Stimulated activated CD4-positive, alpha-beta T cell treated with anti-CD3 and anti-CD28 coated beads, TNF-alpha, amount 100 ng/mL, for 4 hours (primary cell): Measurements from ENCODE around the gene CRIM1.

Experiments
- DNase-seq, 3 experiments: peaks; one replicate each; pipeline ENCODE4 v3.0.0-alpha.2; 2020; ENCODE audit warnings: low read depth in 3 of 3

Gene CRIM1

DNA sequence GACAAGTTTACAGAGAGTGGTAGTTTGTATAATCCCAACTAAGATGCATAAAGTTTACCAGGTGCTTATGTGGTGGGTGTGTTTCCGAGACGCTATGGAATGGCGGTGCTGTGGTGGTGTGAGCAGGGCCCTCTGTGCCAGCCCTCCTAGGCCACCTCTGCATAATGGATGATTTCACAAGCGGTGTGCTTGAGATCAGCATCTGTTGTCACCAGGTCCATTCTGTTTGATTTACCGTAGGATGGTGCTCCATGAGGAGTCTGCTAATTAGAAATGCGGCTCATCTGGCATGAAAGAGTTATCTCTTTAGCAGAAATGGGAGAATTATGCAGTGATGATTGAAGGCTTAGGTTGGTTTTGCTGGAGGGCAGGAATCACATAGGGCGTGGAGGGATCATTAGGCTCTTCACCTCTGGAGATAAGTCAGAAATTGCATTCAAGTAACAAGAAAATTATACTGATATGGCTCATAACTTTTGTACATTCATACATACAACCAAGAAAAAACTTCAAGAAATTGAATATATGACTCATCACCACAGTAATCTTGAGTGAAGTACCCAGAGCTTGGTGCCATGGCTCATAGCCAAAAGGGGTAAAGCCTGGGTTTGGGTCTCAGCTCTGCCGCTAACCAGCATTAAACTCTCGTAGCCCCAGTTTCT, 41.4 kb downstream of the CRIM1 start:
- DNase-seq: no peak

- no peak for DNase-seq
Measured at GRCh38 chr2:36397728-36398413, 42.3 kb downstream of the CRIM1 start.

DNA sequence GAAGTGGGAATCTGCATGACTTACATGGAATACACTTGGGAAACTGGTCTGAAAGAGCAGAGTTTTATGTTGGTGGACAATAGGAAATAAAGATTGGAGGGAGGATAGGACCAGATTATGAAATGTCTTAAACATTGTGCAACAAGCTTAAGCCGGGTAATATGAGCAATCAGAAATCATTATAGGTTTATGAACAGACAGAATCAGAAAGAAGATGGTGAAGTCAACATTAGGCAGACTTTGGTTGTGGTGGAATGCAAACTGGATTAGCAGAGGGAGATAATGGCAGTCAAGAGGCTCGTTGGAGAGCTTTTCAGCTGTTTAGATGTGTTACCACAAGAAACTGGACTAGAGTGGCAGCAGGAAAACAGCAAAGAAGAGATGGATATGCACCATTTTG, 43.5 kb downstream of the CRIM1 start:
- no peak for DNase-seq

- DNase-seq: no peak
Measured at GRCh38 chr2:36403675-36404230, 48.2 kb downstream of the CRIM1 start.

GRCh38 chr2:36404318-36404717, 48.7 kb downstream of the CRIM1 start:
- DNase-seq: no peak

DNA sequence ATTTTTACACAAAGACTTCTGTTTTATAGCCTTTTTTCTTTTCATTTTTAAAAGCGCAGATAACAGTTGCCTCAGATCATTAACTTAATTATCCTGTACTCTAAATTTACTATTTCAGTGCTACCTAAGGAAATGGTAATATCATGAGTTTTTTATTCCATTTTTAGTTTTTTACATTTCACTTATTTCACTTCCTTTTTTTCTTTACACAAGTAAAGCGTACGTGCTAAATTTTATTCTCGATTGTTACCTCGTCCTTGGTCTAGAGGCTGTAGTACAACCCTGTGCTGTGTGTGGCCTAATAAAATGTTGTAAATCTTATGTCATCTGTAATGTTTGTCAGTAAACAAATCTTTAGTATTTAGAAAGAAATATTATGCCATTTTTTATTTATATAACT, 49.2 kb downstream of the CRIM1 start:
- no peak for DNase-seq

- no peak for DNase-seq
Measured at GRCh38 chr2:36405183-36405582, 49.6 kb downstream of the CRIM1 start.

- DNase-seq: no peak
Measured at GRCh38 chr2:36406296-36406695, 50.7 kb downstream of the CRIM1 start.

- DNase-seq: no peak
Measured at GRCh38 chr2:36407413-36407812, 51.8 kb downstream of the CRIM1 start.

DNA sequence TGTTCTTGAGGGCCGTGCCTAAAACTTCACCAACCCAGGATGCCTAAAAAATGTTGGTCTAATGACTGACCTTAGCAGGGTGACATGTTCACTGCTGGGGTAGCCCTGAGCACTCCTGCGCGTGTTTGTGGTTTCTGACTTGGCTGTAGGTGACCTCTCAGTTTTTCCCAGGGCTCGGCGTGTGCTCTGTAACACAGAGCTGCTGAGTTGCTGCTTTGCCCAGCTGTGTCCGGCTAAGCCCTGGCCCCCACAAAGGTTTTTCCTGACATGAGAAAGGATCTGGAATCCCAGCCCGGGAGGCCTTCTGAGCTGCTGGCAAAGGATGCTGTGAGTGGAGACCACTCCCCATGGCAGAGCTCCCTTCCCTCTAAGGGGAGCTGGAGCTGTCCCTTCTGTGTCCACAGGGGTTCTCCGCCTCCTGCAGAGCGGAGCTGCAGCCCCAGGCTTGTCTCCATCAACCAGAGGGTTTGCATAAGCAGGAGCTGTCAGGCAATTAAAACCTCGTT, 52.7 kb downstream of the CRIM1 start:
- DNase-seq: no peak

GRCh38 chr2:36409335-36409734, 53.8 kb downstream of the CRIM1 start:
- no peak for DNase-seq

- DNase-seq: no peak
Measured at GRCh38 chr2:36409935-36410334, 54.4 kb downstream of the CRIM1 start.

- no peak for DNase-seq
Measured at GRCh38 chr2:36410681-36411080, 55.1 kb downstream of the CRIM1 start.

- no peak for DNase-seq
Measured at GRCh38 chr2:36411962-36412444, 56.4 kb downstream of the CRIM1 start.

- no peak for DNase-seq
Measured at GRCh38 chr2:36413218-36413617, 57.6 kb downstream of the CRIM1 start.

GRCh38 chr2:36414307-36414706, 58.7 kb downstream of the CRIM1 start:
- no peak for DNase-seq

GRCh38 chr2:36415381-36416022, 59.9 kb downstream of the CRIM1 start:
- no peak for DNase-seq

DNA sequence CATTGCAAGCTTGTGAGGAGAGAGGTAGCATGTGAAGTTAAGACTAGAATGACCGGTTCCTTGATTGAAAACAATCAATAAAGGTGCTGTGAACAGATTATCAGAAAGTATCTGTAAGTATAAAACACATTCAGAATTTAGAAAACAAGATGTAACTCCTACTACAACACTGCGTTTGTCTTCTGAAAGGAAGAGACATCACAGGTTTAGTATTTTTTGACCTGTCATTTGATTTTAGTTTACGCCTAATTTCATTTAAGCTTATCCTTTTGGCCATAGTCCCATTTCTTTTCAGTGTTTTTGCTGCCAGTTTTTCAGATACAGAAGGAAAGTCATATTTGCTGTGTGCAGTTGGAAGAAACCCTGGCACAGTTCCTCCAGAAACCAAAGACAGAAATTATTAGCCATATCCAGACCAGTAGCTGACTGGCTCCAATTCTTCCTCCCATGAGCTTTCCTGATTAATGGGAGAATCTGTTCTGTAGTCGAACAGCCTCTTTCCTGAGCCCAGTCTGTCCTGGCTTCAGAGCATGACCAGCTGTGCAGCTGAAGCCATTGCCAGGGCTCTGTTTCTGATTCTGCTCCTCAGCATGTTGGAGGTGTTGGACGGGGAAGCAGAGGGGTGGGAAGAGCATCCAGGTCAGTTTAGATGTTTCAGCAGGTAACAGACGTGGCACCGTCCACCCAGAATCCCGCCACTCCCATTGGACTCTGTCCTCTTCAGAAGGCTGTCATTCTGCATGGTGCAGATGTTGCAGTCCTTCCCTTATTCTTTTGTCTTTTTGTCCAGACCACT, 61.0 kb downstream of the CRIM1 start:
- no peak for DNase-seq

DNA sequence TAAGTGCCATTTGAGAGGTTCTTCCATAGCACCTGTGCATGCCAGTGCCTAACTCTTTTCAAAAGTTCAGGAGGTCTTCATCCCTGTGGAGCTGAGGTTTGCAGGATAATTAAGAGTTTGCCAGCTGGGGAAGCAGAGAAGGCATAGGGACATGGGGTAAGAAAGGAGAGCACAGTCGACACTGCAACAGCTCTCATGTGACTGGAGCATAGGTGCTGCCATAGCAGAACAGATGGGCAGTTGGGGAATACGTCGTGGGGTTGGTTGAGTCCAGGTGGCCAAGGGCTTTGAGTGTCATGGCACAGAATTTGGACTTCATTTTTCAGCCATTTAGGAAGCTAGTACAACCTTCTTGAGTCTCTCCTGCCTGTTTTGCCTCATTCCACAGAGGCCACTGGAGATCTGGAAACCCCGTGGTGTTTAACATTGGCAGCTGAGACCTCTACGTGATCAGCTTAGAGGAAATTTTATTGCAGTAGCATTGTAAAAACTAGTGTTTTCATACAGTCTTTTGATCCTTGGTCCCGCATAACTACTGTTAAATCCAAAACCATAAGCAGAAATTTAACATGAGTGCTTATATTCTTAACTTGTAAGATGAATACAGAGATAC, 65.1 kb downstream of the CRIM1 start:
- no peak for DNase-seq

GRCh38 chr2:36421379-36421778, 65.8 kb downstream of the CRIM1 start:
- no peak for DNase-seq

DNA sequence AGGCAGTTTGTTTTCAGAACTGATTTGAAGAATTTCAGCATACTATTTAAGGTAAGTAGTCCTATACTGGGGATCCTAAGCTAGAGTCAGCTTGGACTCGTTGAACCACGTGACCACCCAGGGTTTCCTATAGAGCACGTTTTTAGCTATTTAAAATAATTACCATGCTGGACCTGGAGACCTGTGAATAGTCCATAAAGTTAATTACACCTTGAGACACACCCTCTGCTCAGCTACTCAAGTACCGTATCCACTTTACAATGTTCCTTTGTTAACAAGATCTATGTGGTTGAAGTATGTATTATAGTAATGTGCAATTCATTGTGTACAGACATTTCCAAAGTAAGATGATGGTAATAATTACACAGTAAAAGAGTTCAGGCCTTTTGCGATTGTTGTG, 67.6 kb downstream of the CRIM1 start:
- DNase-seq: no peak
